GM12801 (cell line): ENCODE results near the gene SRC.

Source experiments
- TF ChIP-seq, protein P1 (sequence below): IDR thresholded peaks from one replicate; pipeline ENCODE4 v1.5.1; 2011; ENCODE audit warnings: control low read depth; ENCODE audit not compliant: insufficient read length; ENCODE audit errors: extremely low read depth

The SRC gene

GRCh38 chr20:37377346-37378081 lies 31.6 kb downstream of the SRC start:
- TF ChIP-seq, protein P1, sequence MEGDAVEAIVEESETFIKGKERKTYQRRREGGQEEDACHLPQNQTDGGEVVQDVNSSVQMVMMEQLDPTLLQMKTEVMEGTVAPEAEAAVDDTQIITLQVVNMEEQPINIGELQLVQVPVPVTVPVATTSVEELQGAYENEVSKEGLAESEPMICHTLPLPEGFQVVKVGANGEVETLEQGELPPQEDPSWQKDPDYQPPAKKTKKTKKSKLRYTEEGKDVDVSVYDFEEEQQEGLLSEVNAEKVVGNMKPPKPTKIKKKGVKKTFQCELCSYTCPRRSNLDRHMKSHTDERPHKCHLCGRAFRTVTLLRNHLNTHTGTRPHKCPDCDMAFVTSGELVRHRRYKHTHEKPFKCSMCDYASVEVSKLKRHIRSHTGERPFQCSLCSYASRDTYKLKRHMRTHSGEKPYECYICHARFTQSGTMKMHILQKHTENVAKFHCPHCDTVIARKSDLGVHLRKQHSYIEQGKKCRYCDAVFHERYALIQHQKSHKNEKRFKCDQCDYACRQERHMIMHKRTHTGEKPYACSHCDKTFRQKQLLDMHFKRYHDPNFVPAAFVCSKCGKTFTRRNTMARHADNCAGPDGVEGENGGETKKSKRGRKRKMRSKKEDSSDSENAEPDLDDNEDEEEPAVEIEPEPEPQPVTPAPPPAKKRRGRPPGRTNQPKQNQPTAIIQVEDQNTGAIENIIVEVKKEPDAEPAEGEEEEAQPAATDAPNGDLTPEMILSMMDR: no peak

- TF ChIP-seq, protein P1: no peak
Measured at GRCh38 chr20:37378420-37378784, 32.5 kb downstream of the SRC start.

DNA sequence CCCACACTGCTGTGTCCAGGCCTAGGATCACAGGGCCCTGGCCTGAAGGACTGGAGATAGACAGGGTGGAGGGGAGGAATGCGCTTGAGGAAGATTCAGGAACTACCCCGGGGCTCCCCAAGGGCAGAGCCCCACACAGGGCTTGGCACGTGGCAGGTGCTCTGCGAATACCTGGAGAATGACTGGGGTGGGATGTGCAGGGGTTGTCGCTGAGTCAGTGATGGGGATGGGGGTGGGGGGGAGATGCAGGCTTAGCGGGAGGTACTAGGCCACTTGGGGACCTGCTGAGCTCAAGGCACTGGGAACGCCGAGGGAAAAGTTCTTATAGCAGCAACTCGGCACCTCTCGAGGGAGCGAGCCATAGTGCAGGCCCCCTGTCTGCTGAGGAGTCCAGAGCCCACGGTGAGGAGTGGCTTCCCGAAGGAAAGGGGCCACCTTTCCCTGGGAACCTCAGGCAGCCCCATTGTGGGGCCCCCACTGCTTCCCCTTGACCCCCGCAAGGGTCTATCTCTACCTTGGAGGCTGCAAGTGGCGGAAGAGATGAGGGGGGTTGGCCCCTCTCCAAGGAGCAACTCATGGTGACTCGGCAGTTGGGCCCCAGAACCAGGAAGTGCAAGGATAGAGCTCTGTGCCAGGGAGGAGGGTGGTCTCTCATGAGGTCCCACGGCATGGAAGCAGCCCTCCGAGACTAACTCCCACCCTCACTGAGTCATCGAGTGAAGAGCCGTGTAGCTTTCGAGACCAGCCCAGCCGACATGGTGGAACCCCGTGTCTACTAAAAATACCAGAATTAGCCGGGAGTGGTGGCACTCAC lies 33.1 kb downstream of the SRC start:
- TF ChIP-seq, protein P1: no peak

DNA sequence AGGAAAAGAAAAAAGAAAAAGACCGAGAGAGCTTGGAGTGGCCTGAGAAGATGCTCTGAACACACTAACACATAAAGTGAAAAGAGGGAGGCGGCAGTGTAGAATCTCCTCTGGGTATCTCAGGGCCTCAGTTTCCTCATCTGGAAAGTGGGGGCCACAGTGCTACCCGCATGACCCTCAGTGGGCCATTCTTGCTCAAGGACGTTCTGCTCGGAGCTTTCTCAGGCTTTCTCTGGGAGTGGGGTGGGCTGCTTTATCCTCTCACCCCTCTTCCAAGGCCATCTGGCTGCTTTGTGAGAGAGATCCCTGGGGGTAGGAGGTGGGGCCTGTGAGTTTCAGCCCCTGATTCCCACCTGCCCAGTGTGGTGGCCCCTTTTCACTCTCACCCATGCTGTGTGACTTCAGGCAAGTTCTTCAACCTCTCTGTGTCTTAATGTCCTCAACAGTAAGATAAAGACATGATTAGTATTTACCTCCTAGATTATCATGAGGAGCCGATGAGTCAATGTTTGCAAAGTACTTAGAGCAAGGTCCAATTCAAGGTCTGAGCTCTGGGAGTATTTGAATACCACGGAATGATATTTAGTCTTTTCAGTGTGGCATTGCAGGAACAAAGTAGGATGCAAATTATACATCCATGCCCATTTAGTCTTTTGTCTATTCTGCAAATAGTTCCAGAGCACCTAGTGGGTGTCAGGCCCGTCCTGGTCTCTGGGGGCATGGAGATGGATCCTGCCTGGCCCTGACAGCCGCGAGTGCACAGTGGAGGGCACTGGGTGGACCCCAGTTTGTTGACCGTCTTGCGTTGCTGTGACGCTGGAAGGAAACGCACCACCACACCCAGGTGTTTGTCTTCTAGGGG lies 34.3 kb downstream of the SRC start:
- TF ChIP-seq, protein P1: no peak

- TF ChIP-seq, protein P1: no peak
Measured at GRCh38 chr20:37380864-37381579, 35.1 kb downstream of the SRC start.

- TF ChIP-seq, protein P1: no peak
Measured at GRCh38 chr20:37381621-37382471, 35.9 kb downstream of the SRC start.
